Astrocyte (in vitro differentiated cells and primary cell): ENCODE measurements around the gene FLT3LG. TPM values are rescaled to one million over a fixed set of nuclear protein-coding genes. Genes with fewer than 3 reads are reported as not detected.
"Not testable (repeated sequence)": the region's sequence is repeated elsewhere in the genome, so short reads cannot be mapped to it uniquely, and the experiment has no call there.

Experiments used
- DNase-seq: peaks from one replicate; pipeline ENCODE4 v3.0.0-alpha.2; 2010; ENCODE audit warnings: low read depth
- FAIRE-seq: peaks from 2 replicates; lab custom pipeline; 2011; peaks lifted over from hg19 to GRCh38; lab: Jason Lieb, UNC
- H2AFZ ChIP-seq: 2 replicates; pipeline ENCODE4 v1.6.0; 2012; ENCODE audit warnings: low read depth, low read length, inconsistent platforms
- H3K27ac ChIP-seq: 2 replicates; pipeline ENCODE4 v1.5.1; 2011; ENCODE audit warnings: low read depth, low read length, inconsistent platforms
- H3K27me3 ChIP-seq: 2 replicates; pipeline ENCODE4 v1.6.0; 2011; ENCODE audit warnings: low read length, inconsistent platforms; ENCODE audit not compliant: insufficient read depth
- H3K36me3 ChIP-seq: 2 replicates; pipeline ENCODE4 v1.5.1; 2011; ENCODE audit warnings: low read length, inconsistent platforms; ENCODE audit not compliant: insufficient read depth
- H3K4me1 ChIP-seq: 2 replicates; pipeline ENCODE4 v1.5.1; 2011; ENCODE audit warnings: low read length, inconsistent platforms; ENCODE audit not compliant: insufficient read depth
- H3K4me2 ChIP-seq: 2 replicates; pipeline ENCODE4 v1.6.0; 2012; ENCODE audit warnings: low read length, inconsistent platforms
- H3K4me3 ChIP-seq: 2 replicates; pipeline ENCODE4 v1.5.1; 2011; ENCODE audit warnings: low read depth, mild to moderate bottlenecking, low read length, inconsistent platforms; ENCODE audit not compliant: insufficient read depth
- H3K79me2 ChIP-seq: 2 replicates; pipeline ENCODE4 v1.6.0; 2012; ENCODE audit warnings: mild to moderate bottlenecking, low read length, inconsistent platforms; ENCODE audit not compliant: insufficient read depth
- H3K9ac ChIP-seq: 2 replicates; pipeline ENCODE4 v1.6.0; 2012; ENCODE audit warnings: mild to moderate bottlenecking, low read length, inconsistent platforms
- H3K9me3 ChIP-seq: 2 replicates; pipeline ENCODE4 v1.5.1; 2012; ENCODE audit warnings: low read depth, mild to moderate bottlenecking, low read length, inconsistent platforms; ENCODE audit not compliant: insufficient read depth
- H4K20me1 ChIP-seq: 2 replicates; pipeline ENCODE4 v1.6.0; 2012; ENCODE audit warnings: low read length, inconsistent platforms; ENCODE audit not compliant: insufficient read depth
- H3K27ac Mint-ChIP-seq: one replicate; pipeline ENCODE4 v1.8.0; 2021; ENCODE audit warnings: mild to moderate bottlenecking, mixed read lengths; ENCODE audit not compliant: unreplicated experiment
- H3K27me3 Mint-ChIP-seq: one replicate; pipeline ENCODE4 v1.8.0; 2021; ENCODE audit warnings: low read depth, mixed read lengths; ENCODE audit not compliant: unreplicated experiment
- H3K36me3 Mint-ChIP-seq: one replicate; pipeline ENCODE4 v1.8.0; 2021; ENCODE audit warnings: low read depth, mixed read lengths; ENCODE audit not compliant: unreplicated experiment
- H3K4me1 Mint-ChIP-seq: one replicate; pipeline ENCODE4 v1.8.0; 2021; ENCODE audit warnings: low read depth, mixed read lengths; ENCODE audit not compliant: unreplicated experiment
- H3K4me3 Mint-ChIP-seq: one replicate; pipeline ENCODE4 v1.8.0; 2021; ENCODE audit warnings: mild to moderate bottlenecking, moderate library complexity, mixed read lengths; ENCODE audit not compliant: unreplicated experiment
- H3K9me3 Mint-ChIP-seq: one replicate; pipeline ENCODE4 v1.8.0; 2021; ENCODE audit warnings: mild to moderate bottlenecking, mixed read lengths; ENCODE audit not compliant: unreplicated experiment
- EZH2 ChIP-seq: IDR thresholded peaks from 2 replicates; pipeline ENCODE4 v1.6.1; 2012; ENCODE audit warnings: mild to moderate bottlenecking, low read length, inconsistent platforms; ENCODE audit not compliant: insufficient read depth
- total RNA-seq: library from RNA; stranded (reverse); gene quantifications from 2 replicates; pipeline ENCODE4 v1.2.1, GENCODE V29; 2021
- TF ChIP-seq, protein P1 (sequence below): IDR thresholded peaks from 2 replicates; pipeline ENCODE4 v1.5.1; 2011; ENCODE audit warnings: low read depth, mild to moderate bottlenecking, inconsistent platforms, low read length, moderate library complexity; ENCODE audit not compliant: insufficient read depth

Gene FLT3LG
- total RNA-seq, 1 donor from 2014 or later: not detected

DNA sequence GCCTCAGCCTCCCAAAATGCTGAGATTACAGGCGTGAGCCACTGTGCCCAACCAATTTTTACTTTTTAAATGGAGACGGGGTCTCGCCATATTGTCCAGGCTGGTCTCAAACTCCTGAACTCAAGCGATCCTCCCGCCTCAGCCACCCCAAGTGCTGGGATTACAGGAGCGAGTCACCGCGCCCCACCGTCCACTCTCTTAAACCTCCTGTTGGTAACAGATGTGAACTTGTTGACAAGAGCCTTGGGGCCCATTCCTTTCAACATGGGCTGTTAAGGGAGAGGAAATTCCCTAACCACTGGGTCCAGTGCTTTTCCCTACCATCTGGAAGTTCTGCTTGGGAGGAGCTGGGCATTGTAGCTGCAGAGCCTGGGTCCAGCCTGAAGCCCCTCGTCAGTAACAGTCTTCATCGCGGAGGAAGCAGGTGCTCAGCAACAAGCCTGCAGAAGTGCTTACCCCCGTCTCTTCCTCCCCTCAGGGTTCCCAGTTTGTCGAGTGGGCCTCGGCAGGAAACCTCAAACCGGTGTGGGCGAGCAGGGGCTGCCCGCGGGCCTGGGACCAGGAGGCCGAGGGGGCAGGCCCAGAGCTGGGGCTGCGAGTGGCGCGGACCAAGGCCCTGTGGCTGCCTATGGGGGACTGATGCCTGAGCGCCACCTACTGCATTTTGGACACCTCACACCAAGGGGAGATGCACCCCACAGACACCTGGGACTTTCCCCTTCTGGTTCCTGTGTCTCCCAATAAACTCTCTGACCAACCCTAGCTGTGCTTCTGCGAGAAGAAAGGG lies 4.0 kb upstream of the FLT3LG start:
- no peaks in the 10 kb centered on the region for H3K4me1 Mint-ChIP-seq
- H3K36me3 ChIP-seq: no peaks in the 10 kb centered on the region
- H3K27ac Mint-ChIP-seq: no peak overlapping the region
- no peak overlapping the region for H2AFZ ChIP-seq
- no peaks in the 10 kb centered on the region for H3K27me3 ChIP-seq
- peaks cover 16% of the 10 kb centered on the region for H3K27me3 Mint-ChIP-seq
- no peak overlapping the region for H3K27ac ChIP-seq
- H3K79me2 ChIP-seq: no peaks in the 10 kb centered on the region
- H3K4me3 ChIP-seq: no peak overlapping the region
- H3K4me2 ChIP-seq: no peak overlapping the region
- H3K9me3 Mint-ChIP-seq: no peaks in the 10 kb centered on the region
- H3K9me3 ChIP-seq: no peaks in the 10 kb centered on the region
- no peak overlapping the region for H3K4me3 Mint-ChIP-seq
- peaks cover 4% of the 10 kb centered on the region for H3K36me3 Mint-ChIP-seq
- peaks cover 4% of the 10 kb centered on the region for H3K4me1 ChIP-seq
- no peaks in the 10 kb centered on the region for H4K20me1 ChIP-seq
- FAIRE-seq (no peak), DNase-seq (no peak)
- H3K9ac ChIP-seq: no peak overlapping the region
- TF ChIP-seq, protein P1, sequence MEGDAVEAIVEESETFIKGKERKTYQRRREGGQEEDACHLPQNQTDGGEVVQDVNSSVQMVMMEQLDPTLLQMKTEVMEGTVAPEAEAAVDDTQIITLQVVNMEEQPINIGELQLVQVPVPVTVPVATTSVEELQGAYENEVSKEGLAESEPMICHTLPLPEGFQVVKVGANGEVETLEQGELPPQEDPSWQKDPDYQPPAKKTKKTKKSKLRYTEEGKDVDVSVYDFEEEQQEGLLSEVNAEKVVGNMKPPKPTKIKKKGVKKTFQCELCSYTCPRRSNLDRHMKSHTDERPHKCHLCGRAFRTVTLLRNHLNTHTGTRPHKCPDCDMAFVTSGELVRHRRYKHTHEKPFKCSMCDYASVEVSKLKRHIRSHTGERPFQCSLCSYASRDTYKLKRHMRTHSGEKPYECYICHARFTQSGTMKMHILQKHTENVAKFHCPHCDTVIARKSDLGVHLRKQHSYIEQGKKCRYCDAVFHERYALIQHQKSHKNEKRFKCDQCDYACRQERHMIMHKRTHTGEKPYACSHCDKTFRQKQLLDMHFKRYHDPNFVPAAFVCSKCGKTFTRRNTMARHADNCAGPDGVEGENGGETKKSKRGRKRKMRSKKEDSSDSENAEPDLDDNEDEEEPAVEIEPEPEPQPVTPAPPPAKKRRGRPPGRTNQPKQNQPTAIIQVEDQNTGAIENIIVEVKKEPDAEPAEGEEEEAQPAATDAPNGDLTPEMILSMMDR: no peak
- no peak for TF ChIP-seq EZH2

GRCh38 chr19:49470615-49470978 lies 3.4 kb upstream of the FLT3LG start:
- Histone ChIP-seq H2AFZ (no peak overlapping the region), H3K36me3 (no peaks in the 10 kb centered on the region), H3K79me2 (no peaks in the 10 kb centered on the region), H3K4me2 (no peak overlapping the region), H3K27ac (no peak overlapping the region), H3K4me1 (peaks cover 4% of the 10 kb centered on the region), H3K9ac (no peak overlapping the region), H3K27me3 (no peaks in the 10 kb centered on the region), H3K9me3 (no peaks in the 10 kb centered on the region), H3K4me3 (no peak overlapping the region), H4K20me1 (no peaks in the 10 kb centered on the region)
- Mint-ChIP-seq H3K4me3 (no peak overlapping the region), H3K4me1 (no peaks in the 10 kb centered on the region), H3K36me3 (peaks cover 4% of the 10 kb centered on the region), H3K27me3 (peaks cover 20% of the 10 kb centered on the region), H3K9me3 (no peaks in the 10 kb centered on the region), H3K27ac (no peak overlapping the region)
- DNase-seq (no peak), FAIRE-seq (no peak)
- TF ChIP-seq, protein P1: no peak
- TF ChIP-seq EZH2: no peak

- Histone ChIP-seq H3K4me2 (no peak overlapping the region), H4K20me1 (no peaks in the 10 kb centered on the region), H3K4me1 (peaks cover 4% of the 10 kb centered on the region), H3K27ac (no peak overlapping the region), H3K27me3 (no peaks in the 10 kb centered on the region), H2AFZ (no peak overlapping the region), H3K9ac (no peak overlapping the region), H3K9me3 (no peaks in the 10 kb centered on the region), H3K79me2 (no peaks in the 10 kb centered on the region), H3K36me3 (no peaks in the 10 kb centered on the region), H3K4me3 (no peak overlapping the region)
- H3K4me3 Mint-ChIP-seq: no peak overlapping the region
- H3K27ac Mint-ChIP-seq: no peak overlapping the region
- FAIRE-seq (no peak), DNase-seq (no peak)
- H3K4me1 Mint-ChIP-seq: no peaks in the 10 kb centered on the region
- H3K27me3 Mint-ChIP-seq: peaks cover 28% of the 10 kb centered on the region
- H3K9me3 Mint-ChIP-seq: no peaks in the 10 kb centered on the region
- peaks cover 4% of the 10 kb centered on the region for H3K36me3 Mint-ChIP-seq
- TF ChIP-seq EZH2: no peak
- TF ChIP-seq, protein P1: no peak
Observed at GRCh38 chr19:49472936-49473335, 1.1 kb upstream of the FLT3LG start.

DNA sequence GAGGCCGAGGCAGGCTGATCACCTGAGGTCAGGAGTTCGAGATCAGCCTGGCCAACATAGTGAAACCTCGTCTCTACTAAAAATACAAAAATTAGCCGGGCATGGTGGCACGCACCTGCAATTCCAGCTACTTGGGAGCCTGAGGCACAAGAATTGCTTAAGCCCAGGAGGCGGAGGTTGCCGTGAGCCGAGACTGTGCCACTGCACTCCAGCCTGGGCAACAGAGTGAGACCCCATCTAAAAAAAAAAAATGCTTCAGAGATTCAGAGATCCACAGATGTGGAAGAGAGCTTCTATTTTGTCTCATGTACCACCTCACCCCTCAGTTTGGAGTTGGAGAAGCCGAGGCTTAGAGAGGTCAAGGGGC lies 531 bp upstream of the FLT3LG start:
- not testable (repeated sequence) for H3K79me2 ChIP-seq, H3K9me3 ChIP-seq, H3K36me3 ChIP-seq, H3K27me3 ChIP-seq, H3K27ac ChIP-seq, H3K27ac Mint-ChIP-seq, H3K9me3 Mint-ChIP-seq, H3K4me1 ChIP-seq, H3K4me1 Mint-ChIP-seq, DNase-seq, H3K4me3 Mint-ChIP-seq, FAIRE-seq, H4K20me1 ChIP-seq, H3K36me3 Mint-ChIP-seq
- H3K4me3 ChIP-seq: peak overlapping the region; percentile 37
- peak overlapping the region; percentile 59 for H2AFZ ChIP-seq
- peak overlapping the region; percentile 81 for H3K9ac ChIP-seq
- peak overlapping the region; percentile 90 for H3K4me2 ChIP-seq
- peaks cover 28% of the 10 kb centered on the region for H3K27me3 Mint-ChIP-seq
